SW 1271 (cell line): ENCODE data around the gene CCDC117.
"Not testable (repeated sequence)": the region's sequence is repeated elsewhere in the genome, so short reads cannot be mapped to it uniquely, and the experiment has no call there.

Source experiments
- DNase-seq, 2 experiments: peaks; one replicate each; lab custom pipeline; 2025; lab: John Stamatoyannopoulos, UW

CCDC117 gene

DNA sequence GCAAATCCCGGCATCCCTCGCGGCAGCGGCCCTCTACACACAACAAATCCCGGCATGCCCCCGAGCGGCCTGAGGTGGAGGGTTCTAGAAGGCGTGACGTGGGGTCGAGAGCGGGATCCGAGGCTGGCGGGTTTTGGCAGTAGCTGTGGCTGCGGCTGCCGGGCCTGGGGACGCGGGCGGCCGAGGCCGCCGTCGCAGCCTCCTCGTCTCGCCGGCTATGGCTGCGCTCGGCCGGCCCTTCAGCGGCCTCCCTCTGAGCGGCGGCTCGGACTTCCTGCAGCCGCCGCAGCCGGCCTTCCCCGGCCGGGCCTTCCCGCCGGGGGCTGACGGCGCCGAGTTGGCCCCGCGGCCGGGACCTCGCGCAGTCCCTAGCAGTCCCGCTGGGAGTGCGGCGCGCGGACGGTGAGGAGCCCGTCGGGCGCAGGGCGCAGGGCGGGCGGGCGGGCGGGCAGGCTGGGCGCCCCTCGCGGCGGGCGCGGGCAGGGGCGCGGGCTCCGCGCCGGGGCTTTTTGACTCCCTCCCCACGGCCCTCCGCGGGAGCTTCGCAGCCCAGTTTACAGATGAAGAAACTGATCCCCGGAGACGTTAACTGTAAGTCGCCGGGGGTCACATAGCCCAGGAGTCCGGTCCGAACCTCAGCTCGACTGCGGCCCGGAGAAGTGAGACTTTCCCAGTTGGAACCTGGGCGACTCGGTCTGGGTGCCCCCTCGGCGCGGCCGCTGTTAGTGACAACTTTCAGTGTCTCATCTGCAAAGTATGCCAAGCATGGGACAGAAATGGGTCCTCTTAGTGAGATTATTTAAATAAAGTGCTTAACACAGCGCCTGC lies at the start of gene CCDC117:
TSS of gene CCDC117 (plus strand) at position 63 of the 828 bp plus-strand sequence. CDS start at position 218, 155 bp downstream.
- peak; percentile 41 to 75 for DNase-seq

DNA sequence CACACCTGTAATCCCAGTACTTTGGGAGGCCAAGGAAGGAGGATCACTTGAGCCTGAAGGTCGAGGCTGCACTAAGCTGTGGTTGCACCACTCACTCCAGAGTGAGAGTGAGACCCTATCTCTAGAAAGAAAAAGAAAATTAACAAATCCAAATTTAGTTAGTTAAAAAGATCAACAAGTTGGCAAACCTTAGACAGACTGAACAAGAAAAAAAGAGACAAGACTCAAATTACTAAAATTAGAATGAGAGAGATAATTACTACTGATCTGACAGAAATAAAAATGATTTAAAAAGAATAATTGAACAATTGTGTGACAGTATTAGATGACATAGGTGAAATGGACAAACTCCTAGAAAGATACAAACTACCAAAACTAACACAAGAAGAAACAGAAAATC lies 44.5 kb upstream of the CCDC117 start:
- DNase-seq: no peak

- DNase-seq: no peak
Measured at GRCh38 chr22:28728621-28729313, 43.7 kb upstream of the CCDC117 start.

- DNase-seq: no peak
Measured at GRCh38 chr22:28730179-28730578, 42.3 kb upstream of the CCDC117 start.

DNA sequence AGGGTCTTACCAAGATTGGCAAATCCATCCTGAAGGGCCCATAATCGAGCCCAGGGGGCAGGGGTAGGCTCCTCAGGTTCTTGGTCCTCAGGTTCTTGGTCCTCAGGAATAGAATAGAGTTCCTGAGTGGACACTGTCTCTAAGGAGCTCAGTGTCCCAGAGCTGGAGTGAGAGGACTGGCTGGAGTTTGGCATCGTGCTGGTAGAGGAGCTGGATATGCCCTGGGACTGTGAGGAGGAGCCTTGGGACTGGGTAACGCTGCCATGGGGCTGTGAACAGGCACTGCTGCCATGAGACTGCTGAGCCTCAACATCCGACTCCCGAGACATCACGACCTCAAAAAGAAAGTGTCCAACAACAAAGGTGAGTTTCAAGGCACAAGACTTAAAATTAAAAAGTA lies 38.1 kb upstream of the CCDC117 start:
- DNase-seq: no peak

GRCh38 chr22:28736301-28737155 lies 36.0 kb upstream of the CCDC117 start:
- no peak for DNase-seq

GRCh38 chr22:28737701-28738100 lies 34.8 kb upstream of the CCDC117 start:
- no peak for DNase-seq

DNA sequence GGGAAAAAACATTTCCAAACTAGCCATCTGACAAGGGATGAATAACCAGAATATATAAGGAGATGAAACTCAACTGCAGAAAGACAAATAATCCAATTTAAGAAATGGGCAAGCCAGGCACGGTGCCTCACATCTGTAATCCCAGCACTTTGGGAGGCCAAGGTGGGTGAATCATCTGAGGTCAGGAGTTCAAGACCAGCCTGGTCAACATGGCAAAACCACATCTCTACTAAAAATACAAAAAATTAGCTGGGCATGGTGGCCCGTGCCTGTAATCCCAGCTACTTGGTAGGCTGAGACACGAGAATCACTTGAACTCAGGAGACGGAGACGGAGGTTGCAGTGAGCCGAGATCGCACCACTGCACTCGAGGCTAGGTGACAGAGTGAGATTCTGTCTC lies 33.6 kb upstream of the CCDC117 start:
- DNase-seq: not testable (repeated sequence)

GRCh38 chr22:28741200-28741784 lies 31.2 kb upstream of the CCDC117 start:
- DNase-seq: no peak

DNA sequence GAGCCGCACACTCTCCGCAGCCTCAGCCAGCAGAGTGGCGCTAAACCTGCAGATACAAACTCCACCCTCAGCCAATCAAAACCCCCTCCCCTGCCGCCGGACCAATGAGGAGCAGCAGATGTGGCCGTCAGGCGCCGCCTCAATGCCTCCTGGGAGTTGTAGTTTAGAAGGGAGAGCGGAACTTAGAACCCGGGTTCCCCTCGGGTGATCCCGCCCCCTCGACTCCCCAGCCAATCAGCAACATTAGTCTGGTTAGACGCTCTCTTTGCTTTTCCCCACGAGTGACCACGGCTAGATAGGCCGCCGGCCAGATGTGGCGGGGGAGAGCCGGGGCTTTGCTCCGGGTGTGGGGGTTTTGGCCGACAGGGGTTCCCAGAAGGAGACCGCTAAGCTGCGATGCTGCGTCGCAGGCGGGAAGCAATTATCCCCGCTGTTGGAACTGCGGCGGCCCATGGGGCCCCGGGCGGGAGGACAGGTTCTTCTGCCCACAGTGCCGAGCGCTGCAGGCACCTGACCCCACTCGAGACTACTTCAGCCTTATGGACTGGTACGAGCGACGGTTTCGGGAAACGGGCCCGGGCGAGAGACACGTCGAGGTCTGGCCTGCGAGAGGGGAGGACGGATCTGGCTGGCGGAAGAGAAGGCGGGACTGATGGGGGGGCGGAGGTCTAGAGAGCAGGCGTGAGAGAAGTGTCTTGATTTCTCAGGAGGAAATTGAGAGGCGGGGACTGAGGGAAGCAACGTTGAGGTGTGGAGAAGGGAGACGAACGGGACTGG lies 30.5 kb upstream of the CCDC117 start, which contains the start of the genes CHEK2 and HSCB:
TSS of gene CHEK2 (minus strand) at position 36 of the 777 bp plus-strand sequence. CDS start 7,099 bp downstream, outside the sequence.
TSS of gene HSCB (plus strand) at position 255 of the 777 bp plus-strand sequence. CDS start at position 312, 57 bp downstream.
- DNase-seq: peak; percentile 79 to 89

DNA sequence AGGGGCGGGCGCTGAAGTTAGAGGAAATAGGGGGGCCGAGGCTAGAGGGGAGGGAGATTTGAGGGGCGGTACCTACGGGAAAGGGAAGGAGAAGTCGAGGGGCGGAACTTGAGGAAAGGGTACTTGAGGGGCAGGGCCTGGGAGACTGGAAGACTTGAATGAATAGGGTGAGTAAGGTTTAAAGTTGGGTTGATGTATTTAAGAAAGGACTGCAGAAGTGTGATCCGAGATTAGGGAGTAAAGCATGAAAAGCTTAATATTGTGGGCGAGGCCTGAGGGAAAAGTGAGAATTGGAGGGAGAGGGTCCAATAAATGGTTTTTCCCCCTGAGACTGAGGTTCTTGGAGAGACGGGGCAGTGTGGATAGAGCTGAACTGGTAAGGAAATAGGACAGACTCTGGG lies 29.9 kb upstream of the CCDC117 start:
- peak in 1 of 2 experiments; percentile 88 for DNase-seq

DNA sequence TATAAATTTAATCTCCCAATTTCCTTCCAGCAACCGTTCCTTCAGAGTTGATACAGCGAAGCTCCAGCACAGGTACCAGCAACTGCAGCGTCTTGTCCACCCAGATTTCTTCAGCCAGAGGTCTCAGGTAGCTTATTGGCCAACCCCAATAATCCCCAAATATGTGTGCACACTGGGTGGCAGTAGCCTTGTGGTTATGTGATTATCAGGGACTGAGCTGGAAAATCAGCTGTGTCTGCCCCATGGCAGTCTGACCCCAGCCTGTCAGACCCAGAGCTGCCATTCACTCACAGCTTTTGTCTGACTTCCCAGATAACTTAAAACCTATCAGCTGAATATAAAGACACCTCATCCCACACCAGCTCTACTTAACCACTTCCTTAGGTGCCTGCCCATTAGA lies 28.6 kb upstream of the CCDC117 start:
- DNase-seq: no peak

- no peak for DNase-seq
Measured at GRCh38 chr22:28750471-28750881, 22.0 kb upstream of the CCDC117 start.

DNA sequence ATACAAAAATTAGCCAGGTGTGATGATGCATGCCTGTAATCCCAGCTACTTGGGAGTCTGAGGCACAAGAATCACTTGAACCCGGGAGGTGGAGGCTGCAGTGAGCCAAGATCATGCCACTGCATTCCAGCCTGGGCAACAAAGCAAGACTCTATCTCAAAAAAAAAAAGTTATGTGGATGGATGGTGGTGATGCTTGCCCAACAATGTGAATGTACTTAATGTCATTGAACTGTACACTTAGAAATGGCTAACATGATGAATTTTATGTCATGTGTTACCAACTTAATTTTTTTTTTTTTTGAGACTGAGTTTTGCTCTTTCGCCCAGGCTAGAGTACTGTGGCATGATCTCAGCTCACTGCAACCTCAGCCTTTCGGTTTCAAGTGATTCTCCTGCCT lies 18.0 kb upstream of the CCDC117 start:
- not testable (repeated sequence) for DNase-seq

DNA sequence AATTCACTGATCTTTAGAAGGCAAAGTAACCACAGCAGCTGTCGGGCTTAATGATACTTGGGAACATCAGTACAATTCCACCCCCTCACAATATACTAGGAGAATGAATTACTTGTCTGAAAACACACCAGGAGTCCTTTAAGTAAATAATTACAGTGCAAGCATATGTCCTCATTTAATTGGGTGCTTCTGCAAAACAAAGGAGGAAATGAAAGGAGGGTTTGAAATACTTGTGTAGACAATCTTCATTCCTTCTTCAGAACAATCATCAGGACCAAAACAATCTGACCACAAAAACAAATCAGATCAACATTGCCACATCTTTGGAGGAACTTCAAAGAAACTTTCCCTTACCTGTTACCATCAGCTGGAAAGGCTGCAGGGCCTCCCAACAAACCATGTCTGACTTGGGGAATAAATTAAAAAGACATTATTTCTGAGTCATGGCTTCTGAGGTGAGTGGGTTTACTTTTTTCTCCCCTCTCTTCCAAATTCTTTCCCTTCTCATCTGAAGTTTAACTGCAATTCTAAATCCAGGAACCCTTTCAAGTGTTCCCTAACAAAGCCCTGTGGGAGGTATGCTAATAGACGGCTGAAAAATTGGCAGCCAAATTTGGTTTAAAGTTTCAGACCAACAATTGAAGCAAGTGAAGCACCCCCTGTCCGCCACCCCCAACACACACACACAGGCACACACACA lies 12.5 kb upstream of the CCDC117 start:
- DNase-seq: no peak

DNA sequence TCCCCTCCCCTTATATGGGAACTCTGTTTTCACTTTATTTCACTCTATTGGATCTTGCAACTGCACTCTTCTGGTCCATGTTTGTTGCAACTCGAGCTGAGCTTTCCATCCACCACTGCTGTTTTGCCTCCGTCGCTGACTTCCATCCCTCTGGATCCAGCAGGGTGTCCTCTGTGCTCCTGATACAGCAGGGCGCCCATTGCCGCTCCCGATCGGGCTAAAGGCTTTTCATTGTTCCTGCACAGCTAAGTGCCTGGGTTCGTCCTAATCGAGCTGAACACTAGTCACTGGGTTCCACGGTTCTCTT lies 11.1 kb upstream of the CCDC117 start:
- no peak for DNase-seq

- not testable (repeated sequence) for DNase-seq
Measured at GRCh38 chr22:28762000-28762399, 10.5 kb upstream of the CCDC117 start.

DNA sequence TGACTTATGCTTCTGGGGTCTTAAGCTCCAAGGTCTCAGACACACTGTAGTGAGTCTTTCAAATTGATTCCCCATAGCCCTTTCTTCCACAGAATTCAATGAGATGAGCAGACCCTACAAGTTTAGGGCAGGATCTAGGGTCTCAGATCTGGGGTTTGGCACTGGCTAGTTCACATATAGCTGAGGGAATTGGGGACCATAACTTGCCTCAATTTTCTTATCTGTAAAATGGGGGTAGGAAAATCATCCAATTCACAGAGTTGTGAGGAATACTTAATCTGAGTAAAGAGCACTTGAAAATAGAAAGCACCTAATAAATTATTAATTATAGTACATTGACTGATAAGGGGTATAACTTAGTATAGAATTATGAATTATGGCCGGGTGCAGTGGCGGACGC lies 5.9 kb upstream of the CCDC117 start:
- DNase-seq: no peak

DNA sequence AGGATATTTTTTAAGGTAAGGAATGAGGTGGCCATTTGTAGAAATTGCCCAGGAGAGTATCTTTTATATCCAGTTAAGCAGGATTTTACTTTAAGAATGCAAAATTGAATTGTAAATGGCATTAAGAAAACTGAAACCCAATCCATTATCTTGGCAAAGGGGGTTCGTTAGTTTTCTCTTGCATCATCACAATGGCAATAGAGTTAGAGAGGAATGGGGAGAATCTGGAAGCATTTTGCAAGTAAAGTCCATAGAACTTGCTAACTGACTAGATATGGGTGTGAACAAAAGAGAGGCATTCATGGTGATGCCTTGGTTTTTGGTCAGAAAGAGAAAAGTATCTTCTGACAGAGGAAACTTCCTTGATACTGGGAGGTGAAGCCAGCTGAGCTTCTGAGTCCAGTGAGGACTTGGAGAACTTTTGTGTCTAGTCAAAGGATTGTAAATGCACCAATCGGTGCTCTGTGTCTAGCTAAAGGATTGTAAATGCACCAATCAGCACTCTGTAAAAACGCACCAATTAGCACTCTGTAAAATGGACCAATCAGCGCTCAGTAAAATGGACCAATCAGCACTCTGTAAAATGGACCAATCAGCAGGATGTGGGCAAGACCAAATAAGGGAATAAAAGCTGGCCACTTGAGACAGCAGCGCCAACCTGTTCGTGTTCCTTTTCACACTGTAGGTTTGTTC lies 3.6 kb upstream of the CCDC117 start:
- no peak for DNase-seq
